Dedifferentiated amniotic fluid mesenchymal stem cell (primary cell): ENCODE measurements around the gene CACNA1C.
A peak's percentile ranks its signal among the peaks of the same experiment; 100 is the strongest.

Source experiments
- DNase-seq: peaks from one replicate; pipeline ENCODE4 v3.0.0-alpha.2; 2016; ENCODE audit errors: extremely low spot score

CACNA1C gene

GRCh38 chr12:2171672-2172426 is 119.1 kb downstream of the CACNA1C start:
- no peak for DNase-seq

GRCh38 chr12:2172491-2173214 is 119.9 kb downstream of the CACNA1C start:
- DNase-seq: no peak

- no peak for DNase-seq
Measured at GRCh38 chr12:2173971-2174370, 121.2 kb downstream of the CACNA1C start.

GRCh38 chr12:2177003-2177402 is 124.2 kb downstream of the CACNA1C start:
- no peak for DNase-seq

- no peak for DNase-seq
Measured at GRCh38 chr12:2177751-2178150, 125.0 kb downstream of the CACNA1C start.

DNA sequence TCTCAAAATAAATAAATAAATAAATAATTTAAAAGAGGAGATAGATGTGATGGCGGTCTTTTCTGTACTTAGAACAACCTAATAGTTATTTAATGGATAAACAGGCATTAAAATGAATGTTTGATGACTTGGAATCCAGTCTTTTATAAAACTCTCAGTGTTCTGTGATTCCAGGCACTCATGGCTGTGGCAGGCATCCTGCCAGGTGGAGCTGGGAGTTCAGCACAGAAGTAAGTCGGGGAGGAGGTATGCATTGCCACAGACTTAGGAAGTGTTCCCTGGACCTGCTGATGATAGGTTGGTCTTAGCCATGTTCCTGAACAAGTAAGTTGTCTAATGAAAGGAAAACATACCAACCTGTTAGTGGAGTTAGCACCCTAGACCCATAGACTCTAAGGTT is 126.3 kb downstream of the CACNA1C start:
- DNase-seq: no peak

DNA sequence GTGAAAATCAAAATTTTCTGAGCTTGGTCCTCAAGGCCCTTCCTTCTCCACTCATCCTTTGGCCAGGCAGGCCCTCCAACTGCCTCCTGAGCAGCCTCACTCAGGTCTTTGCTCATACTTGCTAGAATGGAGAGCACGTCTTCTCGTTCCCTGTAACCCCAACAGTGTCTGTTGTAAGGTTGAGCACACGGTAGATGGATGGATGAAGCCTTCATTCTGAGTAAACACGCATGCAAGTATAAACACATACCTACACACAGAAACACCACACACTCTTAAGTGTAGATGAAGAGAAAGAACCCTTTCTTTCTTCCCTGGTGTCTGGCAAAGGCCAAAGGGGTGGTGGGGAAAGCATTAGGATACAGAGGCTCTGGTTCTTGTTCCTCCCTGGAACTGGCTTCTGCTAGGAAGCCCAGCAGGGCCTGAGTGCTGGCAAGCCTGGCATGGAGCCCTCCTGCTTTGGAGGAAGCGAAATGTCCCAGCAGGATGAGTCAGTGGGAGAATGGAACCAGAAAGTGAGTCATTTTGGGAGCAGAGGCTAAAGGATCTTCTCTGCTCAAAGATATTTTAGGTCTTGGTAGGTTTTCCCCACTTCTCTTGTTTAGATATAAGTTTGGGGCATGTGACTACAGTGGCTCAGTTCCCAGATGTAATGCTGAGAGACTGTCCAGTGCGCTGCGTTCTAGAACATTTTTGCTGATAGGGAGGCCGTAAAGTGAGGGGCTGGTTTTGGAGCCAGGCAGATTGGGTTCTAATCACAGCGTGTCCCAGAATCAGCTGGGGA is 127.4 kb downstream of the CACNA1C start:
- peak; percentile 89 for DNase-seq

- DNase-seq: no peak
Measured at GRCh38 chr12:2180737-2181082, 127.9 kb downstream of the CACNA1C start.

DNA sequence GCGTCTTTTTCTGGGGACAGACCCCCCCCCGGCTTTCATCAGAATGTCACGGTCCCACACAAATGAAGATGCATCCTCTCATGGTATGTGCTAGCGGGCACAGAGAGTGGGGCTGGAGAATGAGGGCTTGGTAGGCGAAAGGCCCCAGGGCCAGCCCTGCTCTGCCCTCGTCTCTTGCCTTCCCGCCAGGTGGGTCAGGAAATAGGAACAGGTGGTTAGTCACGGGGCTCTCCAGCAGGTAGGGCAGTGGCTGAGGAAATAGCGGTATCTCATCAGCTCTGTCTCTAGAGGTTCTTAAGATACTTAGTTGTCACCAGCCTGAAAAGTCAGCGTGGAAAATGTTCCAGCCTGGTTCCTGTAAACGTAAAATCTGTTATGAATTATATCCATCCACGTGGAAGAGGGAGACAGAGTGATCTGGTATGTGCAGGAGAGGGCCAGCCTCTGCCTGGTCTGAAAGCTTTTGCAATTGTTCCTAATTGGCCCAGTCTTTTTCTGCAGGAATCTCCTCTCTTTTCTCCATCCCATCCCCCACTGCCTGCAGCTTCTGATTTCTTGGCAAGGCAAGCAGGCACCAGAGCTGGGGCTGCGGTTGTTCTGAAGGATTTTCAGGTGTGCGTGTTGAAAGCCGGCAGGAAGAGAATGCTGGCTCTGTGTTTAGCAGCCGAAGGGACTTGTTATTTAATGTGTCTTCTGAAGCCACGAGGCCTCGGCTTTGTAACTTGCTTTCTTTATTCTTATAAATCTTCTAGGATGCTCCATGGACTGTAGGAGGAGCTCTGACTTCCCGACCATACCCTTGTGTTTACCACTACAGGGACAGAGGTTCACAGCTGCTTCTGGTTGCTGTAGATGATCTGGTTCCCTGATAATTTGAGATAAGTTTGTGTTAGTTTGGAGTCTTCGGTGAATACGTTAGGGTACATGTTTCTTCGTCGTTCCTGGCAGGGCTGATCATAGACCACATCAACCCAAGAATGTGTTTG is 131.1 kb downstream of the CACNA1C start:
- DNase-seq: peak; percentile 73

- DNase-seq: no peak
Measured at GRCh38 chr12:2185751-2186341, 133.1 kb downstream of the CACNA1C start.

GRCh38 chr12:2187195-2187945 is 134.6 kb downstream of the CACNA1C start:
- no peak for DNase-seq

DNA sequence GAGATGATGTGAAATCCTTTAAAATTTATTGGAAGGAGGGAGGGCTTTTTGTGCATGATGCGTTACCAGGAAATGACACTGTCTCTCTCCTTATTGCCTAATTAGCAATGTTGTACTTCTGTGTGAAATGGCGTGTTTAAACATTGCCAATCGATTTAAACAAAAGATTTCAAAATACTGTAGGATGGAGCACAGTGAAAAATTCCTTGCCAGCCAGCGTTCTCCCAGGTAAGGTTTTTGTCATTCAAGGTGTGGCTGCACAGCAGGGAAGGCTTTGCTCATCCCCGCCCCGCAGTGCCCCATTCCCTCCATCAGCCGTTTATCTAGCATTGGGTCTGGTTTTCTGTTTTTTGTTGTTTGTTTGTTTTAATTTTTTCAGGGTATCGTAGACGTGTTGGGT is 137.3 kb downstream of the CACNA1C start:
- DNase-seq: no peak

DNA sequence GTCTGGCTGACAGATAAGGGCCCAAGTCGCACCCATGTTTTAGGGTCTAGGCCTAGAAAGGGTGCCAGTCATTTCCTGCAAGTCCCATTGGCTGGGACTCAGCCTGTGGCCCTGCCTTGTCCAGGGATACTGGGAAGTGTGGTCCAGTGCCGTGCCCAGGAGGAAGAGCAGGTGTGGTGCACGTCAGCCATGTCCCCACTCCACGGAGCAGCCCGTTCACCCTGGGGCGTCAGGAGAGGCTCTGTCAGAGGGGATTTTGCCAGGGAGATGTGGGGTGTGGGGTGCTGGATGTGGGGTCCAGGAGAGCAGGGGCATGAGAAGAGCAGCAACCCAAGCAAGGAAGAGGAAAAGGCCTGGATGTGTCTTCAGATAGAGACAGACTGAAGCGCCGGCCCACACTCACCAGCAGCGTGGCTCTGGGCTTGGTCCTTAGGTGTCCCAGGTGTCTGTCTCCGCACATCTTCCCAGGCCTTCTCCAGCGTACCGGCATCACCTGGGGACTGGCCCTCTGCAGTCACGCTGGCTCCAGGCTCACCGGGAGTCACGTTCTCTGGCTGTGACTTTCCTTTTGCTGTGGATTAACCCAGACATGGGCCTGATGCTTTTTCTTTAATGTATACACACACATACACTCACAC is 138.2 kb downstream of the CACNA1C start:
- DNase-seq: no peak

GRCh38 chr12:2191534-2192153 is 138.9 kb downstream of the CACNA1C start:
- DNase-seq: no peak

DNA sequence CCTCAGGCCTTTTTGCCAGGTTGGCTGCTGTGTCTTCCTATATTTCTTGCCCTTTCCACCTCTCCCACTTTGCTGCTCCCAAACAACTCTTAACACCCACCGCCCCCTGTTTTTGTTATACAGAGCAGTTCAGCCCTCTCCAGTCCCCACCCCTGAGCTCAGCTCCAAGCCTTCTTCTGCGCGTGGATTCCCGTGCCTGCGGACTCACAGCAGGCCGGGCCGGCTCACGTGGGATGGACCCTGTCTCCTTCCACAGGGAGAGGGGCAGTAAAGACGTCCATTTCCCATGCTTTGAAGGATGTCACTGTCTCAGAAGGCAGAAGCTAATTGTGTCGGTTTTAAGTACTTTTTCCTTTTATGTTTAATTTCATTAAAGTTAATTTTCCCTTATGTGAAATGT is 139.4 kb downstream of the CACNA1C start:
- no peak for DNase-seq

GRCh38 chr12:2194060-2194459 is 141.3 kb downstream of the CACNA1C start:
- no peak for DNase-seq

GRCh38 chr12:2194571-2194970 is 141.8 kb downstream of the CACNA1C start:
- DNase-seq: no peak

GRCh38 chr12:2195085-2195484 is 142.3 kb downstream of the CACNA1C start:
- no peak for DNase-seq

- DNase-seq: peak; percentile 51
Measured at GRCh38 chr12:2198005-2198501, 145.3 kb downstream of the CACNA1C start.
